ENCODE measurements around the gene TAF11L12. TPM values are rescaled to one million over a fixed set of nuclear protein-coding genes. Genes with fewer than 3 reads are reported as not detected.
"Not testable (repeated sequence)": the region's sequence is repeated elsewhere in the genome, so short reads cannot be mapped to it uniquely, and the experiment has no call there.

TAF11L12 gene
- total RNA-seq, 3 donors from 2014 or later: not detected

GRCh38 chr5:17634160-17634559 lies 24.0 kb downstream of the TAF11L12 start, which contains the start of gene TAF11L14:
TSS of gene TAF11L14 (plus strand) at chr5:17634460.
- Histone ChIP-seq H3K36me3 (no peaks in the 10 kb centered on the region), H3K9me3 (no peaks in the 10 kb centered on the region), H3K27ac (no peak within 1 kb of the TSS), H3K4me3 (no peak within 1 kb of the TSS), H3K4me1 (no peaks in the 10 kb centered on the region), H3K27me3 (no peaks in the 10 kb centered on the region)
- TF ChIP-seq POLR2AphosphoS5 (IDR thresholded peaks at IDR 0.05): no peak
- no peak for TF ChIP-seq CTCF (IDR thresholded peaks at IDR 0.05)
- no peak for TF ChIP-seq POLR2A (IDR thresholded peaks at IDR 0.05)
- no peak for DNase-seq (ENCODE audit: low spot score in 2 of 2)
- intact Hi-C loops (cut with DNase I; ENCODE audit: low total_unique reads): no loop called here

GRCh38 chr5:17649232-17649631 lies 39.0 kb downstream of the TAF11L12 start:
- DNase-seq (ENCODE audit: low spot score in 2 of 2); H3K27ac ChIP-seq; H3K36me3 ChIP-seq; H3K27me3 ChIP-seq; intact Hi-C loops (cut with DNase I; ENCODE audit: low total_unique reads); H3K4me3 ChIP-seq; H3K9me3 ChIP-seq; H3K4me1 ChIP-seq: not testable (repeated sequence)

GRCh38 chr5:17655201-17655759 lies 45.1 kb downstream of the TAF11L12 start:
- H3K27me3 ChIP-seq; H3K4me3 ChIP-seq; DNase-seq (ENCODE audit: low spot score in 2 of 2); H3K4me1 ChIP-seq; H3K36me3 ChIP-seq; H3K9me3 ChIP-seq; intact Hi-C loops (cut with DNase I; ENCODE audit: low total_unique reads); H3K27ac ChIP-seq: not testable (repeated sequence)

- Histone ChIP-seq H3K27me3 (no peaks in the 10 kb centered on the region), H3K36me3 (no peaks in the 10 kb centered on the region), H3K27ac (no peak overlapping the region), H3K9me3 (no peaks in the 10 kb centered on the region), H3K4me1 (no peaks in the 10 kb centered on the region), H3K4me3 (no peak overlapping the region)
- intact Hi-C loops (cut with DNase I; ENCODE audit: low total_unique reads): no loop called here
- TF ChIP-seq CTCF (IDR thresholded peaks at IDR 0.05) (no peak), POLR2AphosphoS5 (IDR thresholded peaks at IDR 0.05) (no peak), POLR2A (IDR thresholded peaks at IDR 0.05) (no peak)
- DNase-seq (ENCODE audit: low spot score in 2 of 2): no peak
Measured at GRCh38 chr5:17655921-17656320, 45.7 kb downstream of the TAF11L12 start.

Other genes starting within 250 kb of the TAF11L12 start
- not detected for gene TAF11L2, start 112.2 kb upstream of the TAF11L12 start, total RNA-seq
- gene TAF11L3, start 92.0 kb upstream of the TAF11L12 start, total RNA-seq: not detected
- not detected for gene TAF11L4, start 88.6 kb upstream of the TAF11L12 start, total RNA-seq
- gene TAF11L5, start 85.2 kb upstream of the TAF11L12 start, total RNA-seq: not detected
- not detected for gene TAF11L6, start 81.7 kb upstream of the TAF11L12 start, total RNA-seq
- gene TAF11L7, start 24.6 kb upstream of the TAF11L12 start, total RNA-seq: not detected
- not detected for gene TAF11L8, start 19.4 kb upstream of the TAF11L12 start, total RNA-seq
- not detected for gene TAF11L9, start 16.0 kb upstream of the TAF11L12 start, total RNA-seq
- gene TAF11L10, start 12.6 kb upstream of the TAF11L12 start, total RNA-seq: not detected
- gene TAF11L11, start 6.2 kb upstream of the TAF11L12 start, total RNA-seq: not detected
- gene TAF11L13, start 21.7 kb downstream of the TAF11L12 start, total RNA-seq: not detected
- gene TAF11L14, start 24.1 kb downstream of the TAF11L12 start, total RNA-seq: not detected

Data from breast epithelium (tissue), 4 donors.